Measurements from ENCODE around the gene KLF15.
A peak's percentile ranks its signal among the peaks of the same experiment; 100 is the strongest.

The KLF15 gene

GRCh38 chr3:126365351-126366277 lies 8.4 kb upstream of the KLF15 start:
- TF ChIP-seq CTCF (IDR thresholded peaks at IDR 0.05), result no peak
- H3K36me3 ChIP-seq, result no peaks in the 10 kb centered on the region
- H3K4me1 ChIP-seq, result no peaks in the 10 kb centered on the region
- no peaks in the 10 kb centered on the region for H3K9me3 ChIP-seq
- H3K27me3 ChIP-seq, result peaks cover 0 to 2% of the 10 kb centered on the region in 2 donors
- H3K27ac ChIP-seq, result no peak overlapping the region
- peak in 1 of 2 donors; percentile 50 for DNase-seq
- intact Hi-C loops (cut with DNase I; ENCODE audit: low total_unique reads), result no loop called here
- no peak overlapping the region for H3K4me3 ChIP-seq

GRCh38 chr3:126364731-126365301 lies 7.6 kb upstream of the KLF15 start:
- Histone ChIP-seq H3K27me3 (peaks cover 0 to 6% of the 10 kb centered on the region in 2 donors), H3K9me3 (no peaks in the 10 kb centered on the region), H3K36me3 (no peaks in the 10 kb centered on the region), H3K4me1 (no peaks in the 10 kb centered on the region), H3K27ac (no peak overlapping the region), H3K4me3 (no peak overlapping the region)
- TF ChIP-seq CTCF (IDR thresholded peaks at IDR 0.05), result no peak
- intact Hi-C loops (cut with DNase I; ENCODE audit: low total_unique reads), result no loop called here
- peak in 1 of 2 donors; percentile 53 for DNase-seq

GRCh38 chr3:126364130-126364695 lies 7.0 kb upstream of the KLF15 start:
- no peaks in the 10 kb centered on the region for H3K9me3 ChIP-seq
- no peak overlapping the region for H3K27ac ChIP-seq
- intact Hi-C loops (cut with DNase I; ENCODE audit: low total_unique reads), result no loop called here
- no peak overlapping the region for H3K4me3 ChIP-seq
- peak in 1 of 2 donors; percentile 32 for DNase-seq
- H3K36me3 ChIP-seq, result no peaks in the 10 kb centered on the region
- no peak for TF ChIP-seq CTCF (IDR thresholded peaks at IDR 0.05)
- peaks cover 0 to 6% of the 10 kb centered on the region in 2 donors for H3K27me3 ChIP-seq
- H3K4me1 ChIP-seq, result no peaks in the 10 kb centered on the region

- Histone ChIP-seq H3K27ac (no peak overlapping the region), H3K9me3 (no peaks in the 10 kb centered on the region), H3K4me1 (peaks cover 0 to 9% (median 6%) of the 10 kb centered on the region in 4 donors), H3K4me3 (no peak overlapping the region), H3K27me3 (peaks cover 0 to 6% of the 10 kb centered on the region in 2 donors), H3K36me3 (no peaks in the 10 kb centered on the region)
- DNase-seq, result peak in 1 of 2 donors; percentile 55
- intact Hi-C loops (cut with DNase I; ENCODE audit: low total_unique reads), result no loop called here
- TF ChIP-seq CTCF (IDR thresholded peaks at IDR 0.05), result no peak
Measured at GRCh38 chr3:126361211-126361610, 4.0 kb upstream of the KLF15 start.

GRCh38 chr3:126360714-126361060 lies 3.5 kb upstream of the KLF15 start:
- Histone ChIP-seq H3K36me3 (no peaks in the 10 kb centered on the region), H3K4me1 (peaks cover 0 to 9% (median 6%) of the 10 kb centered on the region in 4 donors), H3K4me3 (no peak overlapping the region), H3K27ac (no peak overlapping the region), H3K27me3 (peaks cover 0 to 6% of the 10 kb centered on the region in 2 donors), H3K9me3 (no peaks in the 10 kb centered on the region)
- peak in 1 of 2 donors; percentile 60 for DNase-seq
- TF ChIP-seq CTCF (IDR thresholded peaks at IDR 0.05), result no peak
- intact Hi-C loops (cut with DNase I; ENCODE audit: low total_unique reads), result no loop called here

Data from tibial artery (tissue), 4 donors.